Erythroblast (primary cell): ENCODE measurements around the gene GOSR2.

Experiments used
- GATA1 ChIP-seq: IDR thresholded peaks from 2 replicates; pipeline ENCODE4 v1.6.1; 2011; ENCODE audit warnings: low read depth, mild to moderate bottlenecking, control low read depth, low read length, moderate library complexity
- POLR2A ChIP-seq: IDR thresholded peaks from 2 replicates; pipeline ENCODE4 v1.6.1; 2011; ENCODE audit warnings: mild to moderate bottlenecking, low read length

GRCh38 chr17:46952115-46952514 is 29.2 kb downstream of the GOSR2 start:
- TF ChIP-seq POLR2A: no peak
- no peak for TF ChIP-seq GATA1
